Prostate gland (tissue), 2 donors: Measurements from ENCODE around the gene SYNGR1. TPM values are rescaled to one million over a fixed set of nuclear protein-coding genes. Genes with fewer than 3 reads are reported as not detected.

ENCODE experiments used
- DNase-seq: peaks from one replicate; pipeline ENCODE4 v3.0.0-alpha.2; 2019; ENCODE audit warnings: low spot score
- H3K27ac ChIP-seq, 2 donors: fragments of 200-600 bp; sonication (generic); 2 replicates each; pipeline ENCODE4 v1.5.1; 2017 to 2019
- H3K27me3 ChIP-seq: fragments of 200-600 bp; sonication (generic); replicated peaks from 2 replicates; pipeline ENCODE4 v1.5.1; 2019; ENCODE audit not compliant: insufficient read depth
- H3K36me3 ChIP-seq, 2 donors: fragments of 200-600 bp; sonication (generic); 1 replicate in 1 of 2; 2 replicates in 1 of 2; pipeline versions ENCODE4 v1.5.1 to v1.8.1; 2017 to 2019
- H3K4me1 ChIP-seq: fragments of 200-600 bp; sonication (generic); replicated peaks from 2 replicates; pipeline ENCODE4 v1.5.1; 2019
- H3K4me3 ChIP-seq, 2 donors: fragments of 200-600 bp; sonication (generic); 2 replicates each; pipeline ENCODE4 v1.5.1; 2017 to 2019
- H3K9me3 ChIP-seq: fragments of 200-600 bp; sonication (generic); 2 replicates; pipeline ENCODE4 v1.5.1; 2017
- POLR2A ChIP-seq: fragments of 450-650 bp; IDR thresholded peaks from one replicate; pipeline ENCODE4 v1.6.1; 2016; ENCODE audit warnings: antibody characterized with exemption, mild to moderate bottlenecking
- POLR2AphosphoS5 ChIP-seq: sonication (generic); formaldehyde crosslinking; IDR thresholded peaks from one replicate; pipeline ENCODE4 v1.6.1; 2017; ENCODE audit warnings: antibody characterized with exemption
- WGBS: methylation state at CpG from one replicate; pipeline ENCODE4 v1.1.5; 2018; 5-methylcytosine and 5-hydroxymethylcytosine counted together
- intact Hi-C: fragments of 100-400 bp; cut with DNase I; formaldehyde crosslinking; loops from one replicate; pipeline ENCODE4 v1.14.2; 2022
- total RNA-seq, 2 donors: library from RNA; depleted of rRNA; stranded (reverse); fragments of >200 nt; gene quantifications; one replicate each; pipeline ENCODE4 v1.1.0, GENCODE V29; 2016
- TF ChIP-seq, protein P1 (sequence below), 4 experiments: fragments of 200-600 bp in 2 of 4; fragments of 450-650 bp in 2 of 4; sonication (generic) in 2 of 4; IDR thresholded peaks; 1 replicate in 3 of 4; 2 replicates in 1 of 4; pipeline ENCODE4 v1.5.1; 2016 to 2019; ENCODE audit warnings: antibody characterized with exemption in 4 of 4, mild to moderate bottlenecking in 2 of 4, moderate library complexity in 2 of 4

SYNGR1 gene
- total RNA-seq, 2 donors from 2014 or later = 38.3 to 43.8 TPM

GRCh38 chr22:39381009-39381755 lies 31.4 kb downstream of the SYNGR1 start:
- intact Hi-C loops = no loop called here
- H3K27ac ChIP-seq = no peak overlapping the region

GRCh38 chr22:39381930-39382329 lies 32.1 kb downstream of the SYNGR1 start:
- no peak for DNase-seq
- H3K27me3 ChIP-seq = no peaks in the 10 kb centered on the region
- no peak overlapping the region for H3K27ac ChIP-seq
- no peaks in the 10 kb centered on the region for H3K4me1 ChIP-seq
- H3K9me3 ChIP-seq = no peaks in the 10 kb centered on the region
- WGBS = 98% methylated on average over 6 of the region's 8 CpGs
- intact Hi-C loops = no loop called here
- no peak overlapping the region for H3K4me3 ChIP-seq
- no peak for TF ChIP-seq POLR2AphosphoS5
- TF ChIP-seq, protein P1, sequence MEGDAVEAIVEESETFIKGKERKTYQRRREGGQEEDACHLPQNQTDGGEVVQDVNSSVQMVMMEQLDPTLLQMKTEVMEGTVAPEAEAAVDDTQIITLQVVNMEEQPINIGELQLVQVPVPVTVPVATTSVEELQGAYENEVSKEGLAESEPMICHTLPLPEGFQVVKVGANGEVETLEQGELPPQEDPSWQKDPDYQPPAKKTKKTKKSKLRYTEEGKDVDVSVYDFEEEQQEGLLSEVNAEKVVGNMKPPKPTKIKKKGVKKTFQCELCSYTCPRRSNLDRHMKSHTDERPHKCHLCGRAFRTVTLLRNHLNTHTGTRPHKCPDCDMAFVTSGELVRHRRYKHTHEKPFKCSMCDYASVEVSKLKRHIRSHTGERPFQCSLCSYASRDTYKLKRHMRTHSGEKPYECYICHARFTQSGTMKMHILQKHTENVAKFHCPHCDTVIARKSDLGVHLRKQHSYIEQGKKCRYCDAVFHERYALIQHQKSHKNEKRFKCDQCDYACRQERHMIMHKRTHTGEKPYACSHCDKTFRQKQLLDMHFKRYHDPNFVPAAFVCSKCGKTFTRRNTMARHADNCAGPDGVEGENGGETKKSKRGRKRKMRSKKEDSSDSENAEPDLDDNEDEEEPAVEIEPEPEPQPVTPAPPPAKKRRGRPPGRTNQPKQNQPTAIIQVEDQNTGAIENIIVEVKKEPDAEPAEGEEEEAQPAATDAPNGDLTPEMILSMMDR (IDR thresholded peaks at IDR 0.05) = no peak
- TF ChIP-seq POLR2A = no peak
- H3K36me3 ChIP-seq = no peaks in the 10 kb centered on the region

More at GRCh38 chr22:39381009-39381755, 31.4 kb downstream of the SYNGR1 start:
- DNase-seq = no peak
- WGBS = 82% methylated on average over 14 of the region's 14 CpGs
- no peaks in the 10 kb centered on the region for H3K9me3 ChIP-seq
- TF ChIP-seq POLR2A = no peak
- TF ChIP-seq POLR2AphosphoS5 = no peak
- TF ChIP-seq, protein P1 (IDR thresholded peaks at IDR 0.05) = no peak
- no peaks in the 10 kb centered on the region for H3K36me3 ChIP-seq
- H3K27me3 ChIP-seq = no peaks in the 10 kb centered on the region
- H3K4me3 ChIP-seq = no peak overlapping the region
- no peaks in the 10 kb centered on the region for H3K4me1 ChIP-seq

- TF ChIP-seq POLR2AphosphoS5 (no peak), POLR2A (no peak)
- TF ChIP-seq, protein P1 (IDR thresholded peaks at IDR 0.05) = no peak
- intact Hi-C loops = no loop called here
Measured at GRCh38 chr22:39382410-39382809, 32.6 kb downstream of the SYNGR1 start.

DNA sequence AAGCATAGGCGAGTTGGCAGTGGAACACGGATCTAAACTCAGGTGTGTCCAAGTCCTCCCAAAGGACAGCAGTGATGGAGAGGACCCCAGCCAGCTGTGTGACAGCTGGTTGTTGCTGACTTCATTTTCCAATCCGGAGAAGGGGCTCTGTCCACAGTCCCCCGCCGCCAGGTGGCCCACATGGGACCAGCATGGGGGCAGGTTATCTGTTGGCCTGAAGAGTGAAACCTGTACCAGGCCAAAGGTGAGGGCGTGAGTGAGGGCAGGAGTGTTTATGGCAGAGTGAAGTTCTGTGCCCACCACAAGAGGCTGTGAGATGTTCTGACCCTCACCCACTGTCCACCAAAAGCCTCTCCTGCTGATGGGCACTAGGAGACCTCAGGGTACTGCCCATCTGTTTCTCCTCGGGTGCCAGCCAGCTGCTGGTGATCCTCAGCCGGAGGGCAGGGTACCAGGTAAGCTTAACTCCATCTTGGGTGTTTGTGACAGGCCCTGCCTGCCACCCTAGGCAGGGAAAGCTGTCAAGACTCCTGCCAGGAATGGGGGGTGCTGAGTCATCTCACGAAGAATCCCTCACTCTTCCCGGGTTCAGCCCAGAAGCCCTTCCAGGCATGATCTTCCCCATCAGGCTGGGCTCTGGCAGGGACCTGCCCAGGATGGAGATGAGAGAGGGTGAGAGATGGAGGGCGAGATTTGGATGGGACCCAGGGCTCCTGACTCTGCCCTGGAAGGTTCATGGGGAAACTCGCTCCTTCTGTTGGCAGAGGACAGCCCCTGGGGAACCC lies 34.2 kb downstream of the SYNGR1 start:
- Histone ChIP-seq H3K27me3 (no peaks in the 10 kb centered on the region), H3K9me3 (no peaks in the 10 kb centered on the region), H3K4me1 (no peaks in the 10 kb centered on the region), H3K36me3 (no peaks in the 10 kb centered on the region), H3K27ac (no peak overlapping the region), H3K4me3 (no peak overlapping the region)
- WGBS = 64% methylated on average over 12 of the region's 12 CpGs
- no peak for DNase-seq
- intact Hi-C loops = no loop called here
- TF ChIP-seq, protein P1 (IDR thresholded peaks at IDR 0.05) = no peak
- TF ChIP-seq POLR2AphosphoS5 (no peak), POLR2A (no peak)

More at GRCh38 chr22:39382410-39382809, 32.6 kb downstream of the SYNGR1 start:
- Histone ChIP-seq H3K27me3 (no peaks in the 10 kb centered on the region), H3K9me3 (no peaks in the 10 kb centered on the region), H3K4me1 (no peaks in the 10 kb centered on the region), H3K4me3 (no peak overlapping the region), H3K27ac (no peak overlapping the region), H3K36me3 (no peaks in the 10 kb centered on the region)
- 74% methylated on average over 5 of the region's 5 CpGs for WGBS
- DNase-seq = no peak
